K562 (cell line): ENCODE data around the gene CCDC136. TPM values are rescaled to one million over a fixed set of nuclear protein-coding genes. Genes with fewer than 3 reads are reported as not detected.

Experiments used
- BCL6 ChIP-seq: fragments of 250-450 bp; sonication (Bioruptor Pico); IDR thresholded peaks from 2 replicates; pipeline ENCODE4 v1.4.0; 2020
- HDAC6 ChIP-seq: IDR thresholded peaks from 2 replicates; pipeline ENCODE4 v1.6.1; 2012; ENCODE audit warnings: low read depth, mild to moderate bottlenecking, control low read depth, inconsistent platforms, low read length, moderate library complexity
- KAT2B ChIP-seq: IDR thresholded peaks from one replicate; pipeline ENCODE4 v1.6.1; 2012; ENCODE audit warnings: low read depth, mild to moderate bottlenecking, control low read depth, inconsistent platforms, low read length, moderate library complexity
- LEF1 ChIP-seq: fragments of 450-650 bp; IDR thresholded peaks from 2 replicates; pipeline ENCODE4 v1.6.1; 2016; ENCODE audit warnings: mild to moderate bottlenecking
- MAZ ChIP-seq, 2 experiments: fragments of 450-650 bp in 1 of 2; sonication (generic) in 1 of 2; formaldehyde crosslinking; IDR thresholded peaks in 1 of 2; conservative IDR thresholded peaks in 1 of 2; 2 replicates each; pipeline versions ENCODE4 v1.4.0 to v1.5.0; 2020; ENCODE audit warnings: mild to moderate bottlenecking in 1 of 2, missing genetic modification reagents in 1 of 2
- MEIS2 ChIP-seq: fragments of 450-650 bp; IDR thresholded peaks from 2 replicates; pipeline ENCODE4 v1.6.1; 2014; ENCODE audit warnings: mild to moderate bottlenecking; ENCODE audit not compliant: partially characterized antibody
- NR2C1 ChIP-seq, 2 experiments: fragments of 450-650 bp; IDR thresholded peaks; 2 replicates each; pipeline ENCODE4 v1.6.1; 2017; ENCODE audit warnings: mild to moderate bottlenecking in 2 of 2, antibody characterized with exemption in 1 of 2, inconsistent platforms in 1 of 2, missing compliant biosample characterization in 1 of 2, missing genetic modification characterization in 1 of 2
- PKNOX1 ChIP-seq: fragments of 450-650 bp; IDR thresholded peaks from 2 replicates; pipeline ENCODE4 v1.6.1; 2016
- SIRT6 ChIP-seq: IDR thresholded peaks from one replicate; pipeline ENCODE4 v1.6.1; 2012; ENCODE audit warnings: low read depth, mild to moderate bottlenecking, control low read depth, inconsistent platforms, low read length, moderate library complexity
- SP2 ChIP-seq: IDR thresholded peaks from 2 replicates; pipeline ENCODE4 v1.6.1; 2011; ENCODE audit warnings: mild to moderate bottlenecking, low read depth, low read length, moderate library complexity; ENCODE audit not compliant: poor library complexity, severe bottlenecking; ENCODE audit errors: extremely low read depth
- SPI1 ChIP-seq: IDR thresholded peaks from 2 replicates; pipeline ENCODE4 v1.6.1; 2011; ENCODE audit warnings: low read depth, low read length, control low read depth, borderline replicate concordance
- TRIM24 ChIP-seq, 2 experiments: fragments of 450-650 bp; IDR thresholded peaks; 2 replicates each; pipeline ENCODE4 v1.6.1; 2016
- ZFX ChIP-seq: sonication (generic); formaldehyde crosslinking; IDR thresholded peaks from 2 replicates; pipeline ENCODE4 v1.8.0; 2022; ENCODE audit warnings: mild to moderate bottlenecking, missing genetic modification reagents, moderate library complexity
- ZNF217 ChIP-seq: sonication (generic); formaldehyde crosslinking; IDR thresholded peaks from 2 replicates; pipeline ENCODE4 v1.8.0; 2022; ENCODE audit warnings: mild to moderate bottlenecking, missing genetic modification reagents
- ZNF253 ChIP-seq: fragments of 250-450 bp; sonication (Bioruptor Pico); conservative IDR thresholded peaks from 2 replicates; pipeline ENCODE4 v1.6.1; 2021; ENCODE audit warnings: mild to moderate bottlenecking
- polyA plus RNA-seq, 8 experiments: library from polyadenylated mRNA; depleted of rRNA in 4 of 8; stranded (reverse) in 5 of 8; unstranded in 3 of 8; fragments of >200 nt; fragmentation: Nextera tagmentation in 2 of 8; fragmentation: Illumina TruSeq in 1 of 8; extraction: Ambion mirVana in 2 of 8; extraction: Trizol in 1 of 8; gene quantifications; 2 replicates each; pipeline versions ENCODE4 v1.2.1 to v1.2.3, GENCODE V29; 2011 to 2014; ENCODE audit warnings: inconsistent platforms in 1 of 8, missing spikeins in 1 of 8
- total RNA-seq, 7 experiments: library from RNA; depleted of rRNA in 6 of 7; stranded (reverse); fragments of >200 nt in 6 of 7; fragmentation: Illumina TruSeq in 2 of 7; extraction: Trizol in 2 of 7; gene quantifications; 2 replicates each; pipeline versions ENCODE4 v1.2.1 to v1.2.3, GENCODE V29; 2011 to 2021; ENCODE audit warnings: low replicate concordance in 1 of 7
- TF ChIP-seq, protein P1 (sequence below): fragments of 250-450 bp; sonication (Bioruptor Pico); IDR thresholded peaks from 2 replicates; pipeline ENCODE4 v1.9.0; 2021; ENCODE audit warnings: mild to moderate bottlenecking, inconsistent platforms
- TF ChIP-seq, protein P2 (sequence below): IDR thresholded peaks from 2 replicates; pipeline ENCODE4 v1.6.1; 2012; ENCODE audit warnings: low read depth, low read length, improper control_type of control experiment, borderline replicate concordance
- TF ChIP-seq, protein P3 (sequence below): sonication (generic); IDR thresholded peaks from 2 replicates; pipeline ENCODE4 v1.6.1; 2016

The CCDC136 gene
- total and polyA plus RNA-seq, 9 of the 15 experiments (the other 6 are each of a cell fraction or from before 2014, with no cell fraction given): 2.4 to 40.8 (median 26.5) TPM

DNA sequence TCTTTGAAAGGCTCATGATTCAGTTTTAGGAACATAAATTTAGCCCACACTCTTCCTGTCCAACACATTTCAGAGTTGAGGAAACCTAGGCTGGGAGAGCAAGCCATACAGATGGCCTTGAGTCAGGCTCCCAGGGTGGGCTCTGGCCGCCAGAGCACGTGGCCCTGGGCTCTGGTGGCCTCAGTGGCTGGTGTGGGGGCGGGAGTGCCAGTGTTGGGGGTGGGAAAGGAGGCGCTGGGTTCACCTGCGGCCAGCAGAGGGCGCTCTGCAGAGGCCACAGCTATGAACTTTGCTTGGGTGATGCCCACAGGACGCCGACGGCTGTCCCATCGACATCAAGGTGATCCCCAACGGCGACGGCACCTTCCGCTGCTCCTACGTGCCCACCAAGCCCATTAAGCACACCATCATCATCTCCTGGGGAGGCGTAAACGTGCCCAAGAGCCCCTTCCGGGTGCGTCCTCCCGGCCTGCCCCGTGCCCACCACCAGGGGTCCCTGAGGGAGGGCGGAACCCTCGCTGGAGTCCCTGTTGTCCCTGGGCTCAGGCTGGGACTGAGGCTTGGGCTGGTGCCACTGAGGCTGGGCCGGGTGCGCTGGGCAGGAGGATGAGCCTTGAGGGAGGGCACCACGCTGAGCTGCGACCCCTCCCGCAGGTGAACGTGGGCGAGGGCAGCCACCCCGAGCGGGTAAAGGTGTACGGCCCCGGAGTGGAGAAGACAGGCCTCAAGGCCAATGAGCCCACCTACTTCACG is 50.3 kb downstream of the CCDC136 start (continued):
- TF ChIP-seq MAZ (CRISPR knock-in tag; conservative IDR thresholded peaks at IDR 0.05 in 1 of 2, IDR thresholded peaks at IDR 0.05 in 1 of 2): peak; percentile 30 to 76; a peak in 2 of 4 replicates
- TF ChIP-seq SPI1: no peak
- TF ChIP-seq ZFX: no peak
- TF ChIP-seq BCL6 (CRISPR knock-in tag): no peak
- TF ChIP-seq KAT2B: no peak
- TF ChIP-seq LEF1: no peak
- TF ChIP-seq, protein P1, sequence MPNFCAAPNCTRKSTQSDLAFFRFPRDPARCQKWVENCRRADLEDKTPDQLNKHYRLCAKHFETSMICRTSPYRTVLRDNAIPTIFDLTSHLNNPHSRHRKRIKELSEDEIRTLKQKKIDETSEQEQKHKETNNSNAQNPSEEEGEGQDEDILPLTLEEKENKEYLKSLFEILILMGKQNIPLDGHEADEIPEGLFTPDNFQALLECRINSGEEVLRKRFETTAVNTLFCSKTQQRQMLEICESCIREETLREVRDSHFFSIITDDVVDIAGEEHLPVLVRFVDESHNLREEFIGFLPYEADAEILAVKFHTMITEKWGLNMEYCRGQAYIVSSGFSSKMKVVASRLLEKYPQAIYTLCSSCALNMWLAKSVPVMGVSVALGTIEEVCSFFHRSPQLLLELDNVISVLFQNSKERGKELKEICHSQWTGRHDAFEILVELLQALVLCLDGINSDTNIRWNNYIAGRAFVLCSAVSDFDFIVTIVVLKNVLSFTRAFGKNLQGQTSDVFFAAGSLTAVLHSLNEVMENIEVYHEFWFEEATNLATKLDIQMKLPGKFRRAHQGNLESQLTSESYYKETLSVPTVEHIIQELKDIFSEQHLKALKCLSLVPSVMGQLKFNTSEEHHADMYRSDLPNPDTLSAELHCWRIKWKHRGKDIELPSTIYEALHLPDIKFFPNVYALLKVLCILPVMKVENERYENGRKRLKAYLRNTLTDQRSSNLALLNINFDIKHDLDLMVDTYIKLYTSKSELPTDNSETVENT (CRISPR knock-in tag): 0 out of 2 replicates have a peak, but pooled peaks have one; percentile 60
- no peak for TF ChIP-seq ZNF217 (CRISPR knock-in tag)
- TF ChIP-seq TRIM24 (IDR thresholded peaks at IDR 0.05): 0 out of 4 replicates have a peak, but pooled peaks of 1 of the 2 experiments have one; percentile 12
- TF ChIP-seq SP2: no peak
- TF ChIP-seq MEIS2: no peak
- TF ChIP-seq ZNF253 (CRISPR knock-in tag): no peak
- TF ChIP-seq, protein P2, sequence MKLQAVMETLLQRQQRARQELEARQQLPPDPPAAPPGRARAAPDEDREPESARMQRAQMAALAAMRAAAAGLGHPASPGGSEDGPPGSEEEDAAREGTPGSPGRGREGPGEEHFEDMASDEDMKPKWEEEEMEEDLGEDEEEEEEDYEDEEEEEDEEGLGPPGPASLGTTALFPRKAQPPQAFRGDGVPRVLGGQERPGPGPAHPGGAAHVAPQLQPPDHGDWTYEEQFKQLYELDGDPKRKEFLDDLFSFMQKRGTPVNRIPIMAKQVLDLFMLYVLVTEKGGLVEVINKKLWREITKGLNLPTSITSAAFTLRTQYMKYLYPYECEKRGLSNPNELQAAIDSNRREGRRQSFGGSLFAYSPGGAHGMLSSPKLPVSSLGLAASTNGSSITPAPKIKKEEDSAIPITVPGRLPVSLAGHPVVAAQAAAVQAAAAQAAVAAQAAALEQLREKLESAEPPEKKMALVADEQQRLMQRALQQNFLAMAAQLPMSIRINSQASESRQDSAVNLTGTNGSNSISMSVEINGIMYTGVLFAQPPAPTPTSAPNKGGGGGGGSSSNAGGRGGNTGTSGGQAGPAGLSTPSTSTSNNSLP: no peak
- no peak for TF ChIP-seq SIRT6
- TF ChIP-seq, protein P3, sequence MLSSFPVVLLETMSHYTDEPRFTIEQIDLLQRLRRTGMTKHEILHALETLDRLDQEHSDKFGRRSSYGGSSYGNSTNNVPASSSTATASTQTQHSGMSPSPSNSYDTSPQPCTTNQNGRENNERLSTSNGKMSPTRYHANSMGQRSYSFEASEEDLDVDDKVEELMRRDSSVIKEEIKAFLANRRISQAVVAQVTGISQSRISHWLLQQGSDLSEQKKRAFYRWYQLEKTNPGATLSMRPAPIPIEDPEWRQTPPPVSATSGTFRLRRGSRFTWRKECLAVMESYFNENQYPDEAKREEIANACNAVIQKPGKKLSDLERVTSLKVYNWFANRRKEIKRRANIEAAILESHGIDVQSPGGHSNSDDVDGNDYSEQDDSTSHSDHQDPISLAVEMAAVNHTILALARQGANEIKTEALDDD: no peak
- peak; percentile 22; the same call in 1 of the 2 replicates for TF ChIP-seq NR2C1 (IDR thresholded peaks at IDR 0.05)
- TF ChIP-seq NR2C1 (tag; IDR thresholded peaks at IDR 0.05): no peak
- TF ChIP-seq PKNOX1: no peak
- TF ChIP-seq HDAC6: no peak
